ENCODE data around the gene TBPL1.

The TBPL1 gene

DNA sequence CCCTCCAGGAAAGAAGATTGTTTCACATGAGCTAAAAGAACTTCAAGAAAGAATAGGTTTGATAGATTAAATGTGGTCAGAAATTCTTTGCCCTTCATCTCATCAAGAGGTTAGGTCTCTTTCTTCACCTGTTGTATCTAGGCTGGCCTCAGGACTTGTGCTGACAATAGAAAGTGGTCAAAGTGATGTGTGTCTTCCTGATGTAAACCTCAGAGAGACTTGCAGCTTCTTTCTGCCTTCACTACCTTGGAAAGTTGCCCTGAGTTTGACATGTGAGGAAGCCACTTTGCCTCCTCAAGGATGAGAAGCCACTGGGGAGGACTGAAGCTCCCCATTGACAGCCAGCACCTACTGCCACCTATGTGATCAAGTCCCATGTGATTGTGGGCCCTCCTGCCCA lies 46.3 kb downstream of the TBPL1 start:
- no peak for FAIRE-seq
- no peak for DNase-seq (ENCODE audit: extremely low spot score, insufficient read length, low read depth)

- no peak for FAIRE-seq
- DNase-seq (ENCODE audit: extremely low spot score, insufficient read length, low read depth), result no peak
Observed at GRCh38 chr6:134000443-134000842, 47.4 kb downstream of the TBPL1 start.

GRCh38 chr6:134002821-134003220 lies 49.8 kb downstream of the TBPL1 start:
- FAIRE-seq (no peak), DNase-seq (ENCODE audit: extremely low spot score, insufficient read length, low read depth) (no peak)

DNA sequence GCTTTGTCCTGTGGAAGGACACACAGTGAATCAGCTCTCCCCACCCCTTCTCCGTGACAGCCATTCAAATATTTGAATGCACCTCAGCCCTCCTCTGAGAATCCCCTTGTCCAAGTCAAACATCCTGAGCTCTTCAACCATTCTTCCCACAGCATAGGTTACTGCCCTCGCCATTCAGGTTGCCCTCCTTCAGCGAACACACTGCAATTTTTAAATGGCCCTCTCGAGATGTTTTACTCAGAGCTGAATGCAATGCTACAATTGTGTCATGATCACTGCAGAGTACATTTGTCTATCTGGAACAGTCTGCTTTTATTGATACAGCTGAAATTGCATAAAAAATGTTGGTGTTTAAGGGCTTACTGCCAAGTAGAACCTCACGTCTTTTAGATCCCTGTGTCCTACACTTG lies 50.5 kb downstream of the TBPL1 start:
- no peak for DNase-seq (ENCODE audit: extremely low spot score, insufficient read length, low read depth)
- FAIRE-seq, result no peak

- no peak for FAIRE-seq
- DNase-seq (ENCODE audit: extremely low spot score, insufficient read length, low read depth), result no peak
Observed at GRCh38 chr6:134004714-134005113, 51.7 kb downstream of the TBPL1 start.

GRCh38 chr6:134005800-134006199 lies 52.8 kb downstream of the TBPL1 start:
- FAIRE-seq (no peak), DNase-seq (ENCODE audit: extremely low spot score, insufficient read length, low read depth) (no peak)

DNA sequence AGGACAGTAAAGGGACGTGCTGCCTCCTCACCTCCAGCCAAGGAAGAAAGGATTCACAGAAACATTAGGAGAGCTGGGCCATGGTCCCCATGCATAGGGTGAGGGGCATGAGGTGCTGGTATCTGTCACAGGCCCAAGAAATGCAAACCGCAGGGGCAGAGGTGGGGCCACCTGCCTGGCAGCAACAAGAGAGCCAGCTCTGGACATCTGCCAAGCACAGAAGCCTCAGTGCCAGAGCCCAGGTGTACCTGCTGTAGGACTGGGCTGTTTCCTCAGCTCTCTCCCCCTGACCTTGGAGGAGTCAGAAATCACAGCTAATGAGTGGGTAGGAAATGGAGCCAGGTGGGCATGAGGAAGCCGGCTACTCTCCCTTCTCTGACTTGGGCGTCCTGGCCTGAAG lies 54.1 kb downstream of the TBPL1 start:
- no peak for FAIRE-seq

DNA sequence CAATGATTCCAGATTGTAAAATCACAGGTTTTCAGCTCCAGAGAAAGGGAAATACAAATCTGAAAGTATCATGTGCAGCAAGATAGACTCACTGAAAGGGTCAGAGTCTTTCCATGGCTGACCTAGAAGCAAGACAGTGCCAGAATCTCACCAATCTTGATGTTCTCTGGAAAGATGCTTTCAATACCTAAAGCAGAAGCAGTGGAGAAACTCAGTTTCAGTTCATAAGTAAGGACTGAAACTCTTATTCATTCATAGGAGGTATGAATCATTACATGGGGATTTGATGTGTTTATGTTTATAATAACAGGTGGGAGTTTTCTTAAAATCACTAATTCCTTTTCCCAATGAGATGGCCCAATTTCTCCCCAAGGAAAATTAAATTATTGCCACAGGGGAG lies 56.9 kb downstream of the TBPL1 start:
- no peak for FAIRE-seq
- DNase-seq (ENCODE audit: extremely low spot score, insufficient read length, low read depth), result no peak

More for the DNA sequence above, 54.1 kb downstream of the TBPL1 start:
- no peak for DNase-seq (ENCODE audit: extremely low spot score, insufficient read length, low read depth)

DNA sequence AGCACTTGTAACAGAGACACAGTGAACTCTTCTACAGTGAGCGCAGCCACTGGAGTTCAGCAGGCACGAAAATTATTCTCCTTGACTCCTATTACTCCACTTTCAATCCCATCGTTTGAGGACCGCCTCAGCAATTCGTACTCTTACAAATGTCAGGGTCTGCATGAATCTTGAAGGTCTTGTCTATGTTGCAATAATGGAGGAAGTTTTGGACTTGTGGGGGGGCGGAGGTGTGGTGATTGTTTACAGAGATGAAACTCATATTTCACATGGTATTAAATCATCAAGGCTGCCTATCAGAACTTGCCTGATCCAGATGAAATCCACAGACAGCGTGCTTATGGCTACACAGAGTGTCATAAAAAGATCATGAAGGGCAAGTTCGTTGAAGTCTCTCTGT lies 57.4 kb downstream of the TBPL1 start:
- DNase-seq (ENCODE audit: extremely low spot score, insufficient read length, low read depth) (no peak), FAIRE-seq (no peak)

GRCh38 chr6:134010974-134011373 lies 58.0 kb downstream of the TBPL1 start:
- DNase-seq (ENCODE audit: extremely low spot score, insufficient read length, low read depth) (no peak), FAIRE-seq (no peak)

- FAIRE-seq, result no peak
- DNase-seq (ENCODE audit: extremely low spot score, insufficient read length, low read depth), result no peak
Observed at GRCh38 chr6:134014588-134015137, 61.6 kb downstream of the TBPL1 start.

- FAIRE-seq (no peak), DNase-seq (ENCODE audit: extremely low spot score, insufficient read length, low read depth) (no peak)
Observed at GRCh38 chr6:134015719-134016557, 62.9 kb downstream of the TBPL1 start.

GRCh38 chr6:134016558-134016814 lies 63.5 kb downstream of the TBPL1 start:
- FAIRE-seq (no peak), DNase-seq (ENCODE audit: extremely low spot score, insufficient read length, low read depth) (no peak)

- no peak for FAIRE-seq
Observed at GRCh38 chr6:134020071-134020470, 67.0 kb downstream of the TBPL1 start.

GRCh38 chr6:134020543-134020942 lies 67.5 kb downstream of the TBPL1 start:
- no peak for FAIRE-seq

More at GRCh38 chr6:134020071-134020470, 67.0 kb downstream of the TBPL1 start:
- DNase-seq (ENCODE audit: extremely low spot score, insufficient read length, low read depth), result no peak

GRCh38 chr6:134020968-134021367 lies 67.9 kb downstream of the TBPL1 start:
- FAIRE-seq, result no peak
- DNase-seq (ENCODE audit: extremely low spot score, insufficient read length, low read depth), result no peak

More at GRCh38 chr6:134020543-134020942, 67.5 kb downstream of the TBPL1 start:
- no peak for DNase-seq (ENCODE audit: extremely low spot score, insufficient read length, low read depth)

DNA sequence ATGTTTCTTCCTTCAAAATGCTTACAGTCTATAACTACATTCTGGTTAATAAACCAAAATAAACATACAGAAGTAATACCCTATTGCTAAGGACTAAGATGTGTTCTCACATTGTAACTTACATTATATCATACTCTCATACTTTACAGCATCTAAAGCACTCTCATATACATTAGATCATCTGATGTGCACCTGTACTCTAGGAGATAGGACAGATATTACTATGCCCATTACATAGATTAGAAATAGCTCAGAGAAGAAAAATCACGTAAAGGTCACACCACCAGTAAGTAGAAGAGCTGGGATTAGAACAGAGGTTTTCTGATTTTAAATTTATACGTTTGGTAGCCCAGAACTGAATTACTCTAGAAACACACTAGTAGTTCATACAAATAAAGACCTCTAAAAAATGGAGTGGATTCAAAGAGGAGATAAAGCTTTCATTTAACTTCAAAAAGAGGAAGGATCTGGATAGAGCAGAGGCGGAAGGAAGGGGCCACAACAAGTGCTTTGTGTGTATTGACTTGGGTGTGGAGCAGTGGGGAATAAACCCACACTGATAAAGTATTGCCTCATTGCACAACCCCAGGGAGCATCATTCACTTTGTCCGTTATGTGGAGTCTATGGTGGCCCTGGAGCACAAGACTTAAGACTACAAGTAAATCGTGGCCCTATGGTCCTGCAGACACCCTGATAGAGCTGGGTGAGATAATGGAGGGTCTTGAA lies 68.5 kb downstream of the TBPL1 start:
- FAIRE-seq (no peak), DNase-seq (ENCODE audit: extremely low spot score, insufficient read length, low read depth) (no peak)

DNA sequence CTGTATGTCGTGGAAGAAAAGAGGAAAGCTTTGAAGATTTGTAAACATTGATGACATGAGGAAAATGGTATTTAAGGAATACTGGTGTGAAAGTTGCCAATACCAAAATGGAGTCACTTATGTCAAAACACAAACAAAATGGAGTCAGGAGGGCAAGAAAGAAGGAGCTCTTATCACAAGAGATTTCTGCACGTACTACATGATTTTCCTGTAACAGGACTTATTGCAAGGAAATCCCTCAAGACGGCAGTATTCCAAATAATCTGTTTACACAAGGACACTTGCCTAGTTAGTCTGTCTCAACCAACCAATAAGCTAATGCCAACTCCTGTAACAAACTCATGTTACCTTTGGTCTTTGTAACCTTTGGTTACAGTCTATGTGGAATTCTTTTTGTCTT lies 69.6 kb downstream of the TBPL1 start:
- no peak for DNase-seq (ENCODE audit: extremely low spot score, insufficient read length, low read depth)
- FAIRE-seq, result no peak

DNA sequence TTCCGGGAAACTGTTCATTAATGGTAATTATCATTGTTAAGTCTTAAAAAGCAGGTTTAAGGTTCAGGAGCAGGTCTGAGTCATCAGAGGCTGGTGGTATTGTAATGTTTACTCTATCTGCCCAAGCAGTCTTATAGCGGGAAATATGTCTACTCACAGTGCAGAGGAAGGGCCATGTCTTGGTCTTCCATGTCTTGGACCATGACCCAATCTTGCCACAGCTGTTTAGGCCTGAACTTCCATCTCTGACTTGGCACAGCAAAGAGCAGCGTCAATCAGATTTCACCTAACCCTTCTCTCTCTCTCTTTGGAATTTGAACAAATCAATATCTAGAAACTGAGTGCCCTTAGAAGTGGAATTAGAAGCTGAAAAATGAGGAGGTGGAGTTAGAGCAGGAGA lies 73.6 kb downstream of the TBPL1 start:
- no peak for DNase-seq (ENCODE audit: extremely low spot score, insufficient read length, low read depth)
- no peak for FAIRE-seq

DNA sequence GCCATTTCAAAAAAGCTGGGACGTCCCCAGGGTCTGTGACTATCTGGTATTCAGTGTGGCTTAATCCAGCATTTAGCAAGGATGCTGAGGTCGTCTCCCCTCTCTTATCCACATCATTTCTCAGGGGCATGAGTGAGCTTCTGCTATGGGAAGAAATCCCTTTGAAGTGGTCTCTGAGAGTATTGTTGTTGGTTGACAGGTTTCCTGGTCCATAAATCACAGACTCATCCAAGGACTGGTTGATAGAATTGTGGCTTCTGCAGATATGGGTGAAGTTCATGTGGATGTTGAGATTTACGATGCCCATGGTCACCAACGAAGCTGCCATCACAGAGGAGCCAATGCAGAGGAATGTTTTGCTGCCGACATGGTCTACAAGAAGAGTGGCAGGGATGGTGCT lies 75.4 kb downstream of the TBPL1 start:
- no peak for FAIRE-seq
- no peak for DNase-seq (ENCODE audit: extremely low spot score, insufficient read length, low read depth)
